Adrenal gland (tissue), 12 donors: ENCODE results near the gene RFT1. TPM values are rescaled to one million over a fixed set of nuclear protein-coding genes. Genes with fewer than 3 reads are reported as not detected.

Experiments
- DNase-seq, 7 donors: peaks; one replicate each; pipeline ENCODE4 v3.0.0-alpha.2; 2019 to 2020
- H3K27ac ChIP-seq, 5 donors: fragments of 200-600 bp; sonication (generic) in 4 of 5; 1 replicate in 3 of 5; 2 replicates in 2 of 5; pipeline versions ENCODE4 v1.5.1 to v1.8.0; 2016 to 2020; ENCODE audit warnings: mild to moderate bottlenecking in 1 of 5
- H3K27me3 ChIP-seq: fragments of 200-600 bp; 2 replicates; pipeline ENCODE4 v1.8.0; 2021
- H3K36me3 ChIP-seq, 2 donors: fragments of 200-600 bp; replicated peaks in 1 of 2; 1 replicate in 1 of 2; 2 replicates in 1 of 2; pipeline versions ENCODE4 v1.5.1 to v1.8.0; 2018 to 2022
- H3K4me1 ChIP-seq, 2 donors: fragments of 200-600 bp; replicated peaks in 1 of 2; 1 replicate in 1 of 2; 2 replicates in 1 of 2; pipeline versions ENCODE4 v1.5.1 to v1.8.0; 2018 to 2021
- H3K4me3 ChIP-seq, 4 donors: fragments of 200-600 bp; sonication (generic) in 3 of 4; one replicate each; pipeline ENCODE4 v1.5.1; 2016 to 2018
- H3K9me3 ChIP-seq, 3 donors: fragments of 200-600 bp; sonication (generic) in 1 of 3; replicated peaks in 1 of 3; 1 replicate in 2 of 3; 2 replicates in 1 of 3; pipeline versions ENCODE4 v1.5.1 to v1.8.0; 2016 to 2021
- POLR2A ChIP-seq, 2 donors: fragments of 450-650 bp; IDR thresholded peaks; one replicate each; pipeline ENCODE4 v1.6.1; 2017; ENCODE audit warnings: antibody characterized with exemption in 2 of 2, mild to moderate bottlenecking in 2 of 2, moderate library complexity in 1 of 2
- WGBS, 4 donors: extraction: QIAGEN DNeasy Blood & Tissue Kit in 2 of 4; methylation state at CpG; one replicate each; pipeline versions ENCODE4 v1.1.5 to v1.1.7; 2013 to 2017; 5-methylcytosine and 5-hydroxymethylcytosine counted together
- intact Hi-C, 2 donors: fragments of 100-400 bp; cut with DNase I; formaldehyde crosslinking; loops; one replicate each; pipeline versions ENCODE4 v1.14.1 to v1.15.0; 2022 to 2023
- polyA plus RNA-seq, 3 donors: library from polyadenylated mRNA; stranded (reverse); fragments of 200-250 nt in 2 of 3; fragments of 350-450 nt in 1 of 3; fragmentation: Illumina TruSeq in 1 of 3; extraction: RNeasy Lipid Tissue Mini Kit (QIAGEN cat#74804) in 1 of 3; gene quantifications; one replicate each; pipeline ENCODE4 v1.2.3, GENCODE V29; 2013 to 2014
- total RNA-seq, 9 donors: library from RNA; depleted of rRNA in 4 of 9; stranded (reverse); fragments of >200 nt in 4 of 9; fragments of 120-200 nt in 1 of 9; fragmentation: NEBNext Ultra II Directional in 1 of 9; extraction: Animal tissue kit (Norgen Biotek cat#: 25700) in 1 of 9; gene quantifications; one replicate each; pipeline versions ENCODE4 v1.1.0 to v1.2.4, GENCODE V29; 2013 to 2023
- TF ChIP-seq, protein P1 (sequence below), 6 experiments: fragments of 450-650 bp in 4 of 6; fragments of 200-600 bp in 2 of 6; sonication (generic) in 1 of 6; IDR thresholded peaks; 1 replicate in 5 of 6; 2 replicates in 1 of 6; pipeline versions ENCODE4 v1.5.1 to v1.8.0; 2016 to 2021; ENCODE audit warnings: antibody characterized with exemption in 6 of 6, mild to moderate bottlenecking in 2 of 6, moderate library complexity in 1 of 6
- donor health status: healthy with polysubstance abuse.
- donor health status: Bipolar disorder and iron deficiency.
- donor health status: DM: yes; HTN: yes; CAD: no.
- donor health status: DM: no; HTN: no; CAD: no.
- donor health status: DM: no; HTN: no; CAD: no.
- donor health status: DM: yes; HTN: yes; CAD: no.

Gene RFT1
- total and polyA plus RNA-seq, 12 donors, result 6.7 to 34.5 (median 20.4) TPM

GRCh38 chr3:53079147-53079546 is 51.1 kb downstream of the RFT1 start:
- Histone ChIP-seq H3K36me3 (no peaks in the 10 kb centered on the region), H3K27me3 (no peaks in the 10 kb centered on the region), H3K4me1 (no peaks in the 10 kb centered on the region), H3K9me3 (no peaks in the 10 kb centered on the region), H3K4me3 (no peak overlapping the region), H3K27ac (no peak overlapping the region)
- DNase-seq, result peak in 1 of 7 donors; percentile 9
- WGBS, 4 donors, result 90 to 97% (median 92%) methylated on average over 6 of the region's 6 CpGs
- TF ChIP-seq POLR2A (IDR thresholded peaks at IDR 0.05), result no peak
- TF ChIP-seq, protein P1, sequence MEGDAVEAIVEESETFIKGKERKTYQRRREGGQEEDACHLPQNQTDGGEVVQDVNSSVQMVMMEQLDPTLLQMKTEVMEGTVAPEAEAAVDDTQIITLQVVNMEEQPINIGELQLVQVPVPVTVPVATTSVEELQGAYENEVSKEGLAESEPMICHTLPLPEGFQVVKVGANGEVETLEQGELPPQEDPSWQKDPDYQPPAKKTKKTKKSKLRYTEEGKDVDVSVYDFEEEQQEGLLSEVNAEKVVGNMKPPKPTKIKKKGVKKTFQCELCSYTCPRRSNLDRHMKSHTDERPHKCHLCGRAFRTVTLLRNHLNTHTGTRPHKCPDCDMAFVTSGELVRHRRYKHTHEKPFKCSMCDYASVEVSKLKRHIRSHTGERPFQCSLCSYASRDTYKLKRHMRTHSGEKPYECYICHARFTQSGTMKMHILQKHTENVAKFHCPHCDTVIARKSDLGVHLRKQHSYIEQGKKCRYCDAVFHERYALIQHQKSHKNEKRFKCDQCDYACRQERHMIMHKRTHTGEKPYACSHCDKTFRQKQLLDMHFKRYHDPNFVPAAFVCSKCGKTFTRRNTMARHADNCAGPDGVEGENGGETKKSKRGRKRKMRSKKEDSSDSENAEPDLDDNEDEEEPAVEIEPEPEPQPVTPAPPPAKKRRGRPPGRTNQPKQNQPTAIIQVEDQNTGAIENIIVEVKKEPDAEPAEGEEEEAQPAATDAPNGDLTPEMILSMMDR (IDR thresholded peaks at IDR 0.05), result no peak
- intact Hi-C loops, result loop anchor here (10.0 kb wide), 3 partner anchors 144 to 324 kb away; no protein-coding TSS in a partner anchor

- TF ChIP-seq, protein P1 (IDR thresholded peaks at IDR 0.05), result no peak
- no peak for TF ChIP-seq POLR2A (IDR thresholded peaks at IDR 0.05)
- H3K27ac ChIP-seq, result no peak overlapping the region
- no peaks in the 10 kb centered on the region for H3K36me3 ChIP-seq
- H3K4me3 ChIP-seq, result no peak overlapping the region
- no peaks in the 10 kb centered on the region for H3K4me1 ChIP-seq
- WGBS, 4 donors, result 87 to 96% (median 95%) methylated on average over 3 of the region's 3 CpGs
- intact Hi-C loops, result loop anchor here (10.0 kb wide), 3 partner anchors 144 to 324 kb away; no protein-coding TSS in a partner anchor
- DNase-seq, result peak in 1 of 7 donors; percentile 29
- H3K27me3 ChIP-seq, result no peaks in the 10 kb centered on the region
- H3K9me3 ChIP-seq, result no peaks in the 10 kb centered on the region
These were observed 51.6 kb downstream of the RFT1 start for GRCh38 chr3:53078656-53079055.

DNA sequence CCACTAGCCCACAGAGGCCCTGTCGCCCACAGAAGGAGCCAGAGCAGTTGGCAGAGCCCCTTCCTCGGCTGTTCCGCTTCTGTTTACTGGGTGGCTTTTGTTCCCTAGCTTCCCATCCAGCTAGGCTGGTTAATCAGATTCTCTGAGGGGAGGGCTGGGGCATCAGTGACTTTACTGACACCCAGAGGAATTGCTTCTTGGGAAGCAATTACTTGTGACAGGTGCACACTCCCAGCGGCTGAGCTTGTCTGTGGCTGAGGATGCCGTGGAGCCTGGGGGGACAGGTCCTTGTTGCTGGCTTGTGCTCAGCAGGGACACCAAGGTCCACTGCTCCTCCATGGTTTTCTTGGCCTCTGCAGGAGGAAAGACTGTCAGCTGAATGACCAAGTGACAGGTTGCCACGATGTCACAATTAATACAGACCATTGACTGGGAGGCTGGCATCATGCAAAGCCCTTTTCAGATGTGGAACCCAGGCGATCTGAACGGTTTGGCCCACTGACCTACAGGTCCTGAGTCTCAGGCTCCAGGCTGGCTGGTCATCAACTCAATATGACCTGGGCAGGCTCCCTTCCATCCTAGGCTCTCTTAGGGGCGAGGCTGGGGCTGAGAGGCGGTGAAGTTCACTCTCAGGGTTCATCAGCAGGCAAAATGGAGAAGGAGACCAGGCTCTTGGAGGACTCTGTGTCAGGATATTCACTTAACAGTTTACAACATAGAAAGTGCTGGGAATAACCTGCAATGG is 52.6 kb downstream of the RFT1 start:
- no peaks in the 10 kb centered on the region for H3K4me1 ChIP-seq
- TF ChIP-seq, protein P1 (IDR thresholded peaks at IDR 0.05), result no peak
- TF ChIP-seq POLR2A (IDR thresholded peaks at IDR 0.05), result no peak
- 89 to 92% (median 91%) methylated on average over 7 to 10 of the region's 10 CpGs for WGBS, 4 donors
- no peak overlapping the region for H3K4me3 ChIP-seq
- no peak overlapping the region for H3K27ac ChIP-seq
- H3K27me3 ChIP-seq, result no peaks in the 10 kb centered on the region
- DNase-seq, result no peak
- no peaks in the 10 kb centered on the region for H3K36me3 ChIP-seq
- H3K9me3 ChIP-seq, result no peaks in the 10 kb centered on the region
- intact Hi-C loops, result loop anchor here (10.0 kb wide), 3 partner anchors 143 to 323 kb away; no protein-coding TSS in a partner anchor

DNA sequence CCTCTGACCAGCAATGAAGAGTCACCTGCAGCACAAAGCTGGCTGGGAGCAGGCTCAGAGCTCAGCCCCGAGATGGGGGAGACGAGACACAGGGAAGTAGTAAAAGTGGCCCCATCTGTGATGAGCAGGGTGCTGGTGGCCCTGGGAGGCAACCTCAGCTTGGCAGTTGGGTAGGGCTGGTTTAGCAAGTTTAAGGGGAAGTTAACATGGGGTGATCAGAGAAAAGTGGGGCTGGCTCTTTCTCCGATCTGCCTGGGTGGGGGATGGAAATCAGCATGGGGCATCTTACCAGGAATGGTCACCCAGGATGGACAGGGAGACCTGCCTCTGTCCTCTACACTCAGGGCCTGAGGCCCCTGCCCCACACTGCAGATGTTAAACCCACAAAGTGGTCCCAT is 54.5 kb downstream of the RFT1 start:
- peaks cover 0 to 6% of the 10 kb centered on the region in 2 donors for H3K4me1 ChIP-seq
- 76 to 93% (median 86%) methylated on average over 3 of the region's 3 CpGs for WGBS, 4 donors
- H3K27ac ChIP-seq, result no peak overlapping the region
- no peak overlapping the region for H3K4me3 ChIP-seq
- no peaks in the 10 kb centered on the region for H3K9me3 ChIP-seq
- H3K27me3 ChIP-seq, result no peaks in the 10 kb centered on the region
- DNase-seq, result no peak
- TF ChIP-seq, protein P1 (IDR thresholded peaks at IDR 0.05), result no peak
- no peak for TF ChIP-seq POLR2A (IDR thresholded peaks at IDR 0.05)
- H3K36me3 ChIP-seq, result no peaks in the 10 kb centered on the region
- intact Hi-C loops, result loop anchor here (10.0 kb wide), 3 partner anchors 141 to 321 kb away; no protein-coding TSS in a partner anchor
